GM18909 (cell line): ENCODE results near the gene MTOR.
"Not testable (repeated sequence)": the region's sequence is repeated elsewhere in the genome, so short reads cannot be mapped to it uniquely, and the experiment has no call there.

Experiments
- ATAC-seq: cut with Tn5 transposase; IDR thresholded peaks from one replicate; pipeline ENCODE4 v1.9.1; 2021; ENCODE audit warnings: mild to moderate bottlenecking; ENCODE audit not compliant: unreplicated experiment, poor library complexity

The MTOR gene

DNA sequence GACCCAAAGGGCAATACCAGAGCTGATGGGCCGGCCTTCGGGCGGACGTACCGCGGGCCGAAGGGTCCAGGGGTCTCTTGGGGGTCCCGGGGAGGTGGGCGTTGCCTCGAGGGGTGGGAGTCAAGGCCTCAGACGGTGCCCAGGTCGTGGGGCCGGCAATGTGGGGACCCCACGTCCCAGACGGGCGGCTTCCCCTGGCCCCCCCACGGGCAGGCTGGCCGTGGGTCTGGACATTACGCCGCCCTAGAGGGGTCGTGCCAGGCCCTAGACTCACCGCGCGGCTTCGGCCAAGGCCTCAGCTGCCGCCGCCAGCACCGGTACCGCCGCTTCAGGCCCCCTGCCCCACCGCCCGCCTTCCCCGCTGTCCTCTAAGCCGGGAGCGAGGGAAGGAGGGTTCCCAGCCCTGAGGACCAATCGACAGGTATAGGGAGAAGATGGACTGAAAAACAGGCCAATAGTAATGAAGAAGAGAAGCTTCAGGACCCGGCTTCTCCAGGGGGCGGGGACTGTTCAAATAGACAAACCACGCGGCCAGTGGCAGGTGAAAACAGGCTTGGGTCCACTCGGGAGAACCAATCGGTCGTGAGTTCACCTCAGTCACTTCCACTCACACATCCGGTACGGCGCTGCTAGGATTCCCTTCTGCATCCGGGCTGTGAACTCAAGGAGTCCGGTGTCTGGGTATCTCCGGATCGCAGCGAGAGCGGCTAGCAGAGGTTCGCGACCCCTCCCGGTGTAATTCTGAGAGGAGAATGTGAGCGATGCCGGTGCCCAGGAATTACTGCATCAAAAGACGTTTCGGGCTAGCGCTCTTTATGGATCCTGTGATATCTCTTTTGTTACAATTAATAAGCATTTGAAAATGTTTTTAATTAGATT, at the start of gene MTOR:
TSS of gene MTOR (minus strand) at position 381 of the 879 bp plus-strand sequence. CDS start 3,142 bp downstream, outside the sequence.
- peak; percentile 98 for ATAC-seq

DNA sequence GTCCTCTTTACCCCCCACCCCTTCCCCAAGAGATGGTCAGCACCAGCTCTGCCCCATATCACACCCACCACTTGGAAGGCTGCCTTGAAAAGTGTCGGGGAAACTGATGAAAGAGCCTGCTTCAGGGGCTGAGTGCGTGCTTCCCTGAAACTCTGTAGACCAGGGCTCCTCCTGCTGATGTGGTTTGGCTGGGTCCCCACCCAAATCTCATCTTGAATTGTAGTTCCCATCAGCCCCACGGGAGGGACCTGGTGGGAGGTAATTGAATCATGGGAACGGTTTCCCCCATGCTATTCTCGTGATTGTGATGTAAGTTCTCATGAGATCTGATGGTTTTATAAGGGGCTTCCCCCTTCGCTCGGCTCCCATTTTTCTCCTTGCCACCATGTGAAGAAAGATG, 47.0 kb upstream of the MTOR start:
- ATAC-seq: no peak

DNA sequence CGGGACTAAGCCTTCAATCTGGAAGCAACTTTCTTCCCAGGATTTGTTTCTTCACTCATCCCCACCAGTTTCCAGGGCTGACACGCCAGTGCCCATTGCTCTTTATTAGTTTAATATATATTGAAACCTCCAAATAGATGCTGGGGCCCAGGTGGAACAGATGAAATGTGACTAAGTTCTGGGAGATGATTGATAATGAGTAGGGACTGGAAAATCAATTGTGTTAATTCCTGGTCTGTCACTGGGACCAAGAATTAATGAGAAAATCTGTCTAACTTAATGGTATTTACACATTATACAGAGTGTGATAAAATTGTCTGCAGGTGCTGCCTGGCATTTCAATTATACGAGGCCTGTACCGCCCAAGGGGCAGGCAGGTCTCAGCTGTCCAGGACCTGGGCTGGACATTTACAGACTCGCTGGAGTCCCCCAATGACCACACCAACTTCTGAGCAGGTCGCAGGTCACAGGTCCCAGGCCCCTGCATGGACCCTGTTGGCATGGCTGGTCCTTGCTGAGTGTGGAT, 46.4 kb upstream of the MTOR start:
- ATAC-seq: no peak

DNA sequence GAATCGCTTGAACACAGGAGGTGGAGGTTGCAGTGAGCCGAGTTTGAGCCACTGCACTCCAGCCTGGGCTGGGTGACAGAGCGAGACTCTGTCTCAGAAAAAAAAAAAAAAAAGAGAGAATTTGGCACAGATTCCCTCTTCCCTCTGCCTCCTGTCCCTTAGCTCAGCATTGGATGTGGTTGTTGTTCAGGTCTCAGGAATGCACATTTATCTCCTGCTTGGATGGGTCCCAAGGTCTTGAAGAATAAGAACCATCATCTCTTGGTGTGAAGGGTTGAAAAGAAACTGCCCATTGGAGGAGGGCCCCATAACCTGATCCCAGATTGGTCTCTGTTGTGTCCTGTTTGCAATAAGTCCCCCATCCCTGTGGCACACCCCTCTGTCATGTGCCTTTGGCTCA, 45.5 kb upstream of the MTOR start:
- ATAC-seq: no peak

DNA sequence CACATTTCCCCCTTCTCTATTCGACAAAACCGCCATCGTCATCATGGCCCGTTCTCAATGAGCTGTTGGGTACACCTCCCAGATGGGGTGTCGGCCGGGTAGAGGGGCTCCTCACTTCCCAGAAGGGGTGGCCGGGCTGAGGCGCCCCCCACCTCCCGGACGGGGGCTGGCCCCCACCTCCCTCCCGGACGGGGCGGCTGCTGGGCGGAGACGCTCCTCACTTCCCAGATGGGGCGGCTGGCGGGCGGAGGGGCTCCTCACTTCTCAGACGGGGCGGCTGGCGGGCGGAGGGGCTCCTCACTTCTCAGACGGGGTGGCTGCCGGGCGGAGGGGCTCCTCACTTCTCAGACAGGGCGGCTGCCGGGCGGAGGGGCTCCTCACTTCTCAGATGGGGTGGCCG, 43.2 kb upstream of the MTOR start:
- ATAC-seq: not testable (repeated sequence)

DNA sequence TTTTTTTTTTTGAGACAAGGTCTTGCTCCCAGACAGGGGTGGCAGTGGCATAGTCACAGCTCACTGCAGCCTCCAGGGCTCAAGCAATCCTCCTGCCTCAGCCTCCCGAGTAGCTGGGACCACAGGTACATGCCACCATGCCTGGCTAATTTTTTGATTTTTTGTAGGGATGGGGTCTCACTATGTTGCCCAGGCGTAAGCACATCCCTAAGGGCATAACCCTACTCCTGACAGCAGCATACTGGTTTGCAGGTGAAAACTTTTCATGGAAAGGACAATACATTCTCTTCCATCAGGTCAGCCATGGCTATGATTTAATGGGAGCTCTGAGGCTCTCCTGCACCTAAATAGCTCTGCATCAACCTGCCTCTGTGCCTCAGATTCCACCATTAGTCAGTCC, 40.0 kb upstream of the MTOR start:
- no peak for ATAC-seq

DNA sequence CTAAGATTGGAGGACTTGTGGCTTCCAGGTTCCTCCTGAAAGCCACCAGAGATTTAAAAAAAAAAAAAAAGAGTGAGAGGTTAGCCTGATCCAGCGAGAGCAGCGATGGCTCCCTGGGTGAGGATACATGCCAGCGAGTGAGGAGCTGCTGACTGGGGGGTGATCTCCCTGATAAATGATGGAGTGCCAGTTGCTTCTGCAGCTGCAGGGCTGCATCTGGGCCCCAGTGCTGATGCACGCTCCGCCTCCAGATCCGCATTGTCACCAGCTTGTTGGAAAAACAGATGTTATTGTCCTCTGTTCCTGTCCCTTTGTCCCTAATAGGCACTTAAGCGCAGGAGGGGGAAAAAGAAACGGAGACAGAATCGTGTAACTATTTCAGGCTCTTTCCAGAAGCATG, 39.2 kb upstream of the MTOR start:
- no peak for ATAC-seq

DNA sequence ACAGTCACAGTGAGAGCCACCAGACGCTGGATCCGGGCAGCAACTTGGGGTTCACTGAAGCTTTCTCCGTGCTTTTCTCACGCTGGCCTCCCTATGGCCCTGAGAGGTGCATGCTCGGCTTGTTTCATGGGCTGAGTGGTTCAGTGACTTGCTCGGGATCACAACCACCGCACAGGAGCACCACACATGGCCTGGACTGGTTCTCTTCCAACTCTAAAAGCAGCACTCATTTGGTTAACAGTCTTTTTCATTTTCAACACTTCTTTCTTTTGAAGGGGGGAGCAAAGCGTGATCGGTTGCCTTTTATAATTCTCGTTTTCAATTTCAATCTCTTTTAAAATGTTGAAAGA, 36.8 kb upstream of the MTOR start:
- ATAC-seq: no peak

DNA sequence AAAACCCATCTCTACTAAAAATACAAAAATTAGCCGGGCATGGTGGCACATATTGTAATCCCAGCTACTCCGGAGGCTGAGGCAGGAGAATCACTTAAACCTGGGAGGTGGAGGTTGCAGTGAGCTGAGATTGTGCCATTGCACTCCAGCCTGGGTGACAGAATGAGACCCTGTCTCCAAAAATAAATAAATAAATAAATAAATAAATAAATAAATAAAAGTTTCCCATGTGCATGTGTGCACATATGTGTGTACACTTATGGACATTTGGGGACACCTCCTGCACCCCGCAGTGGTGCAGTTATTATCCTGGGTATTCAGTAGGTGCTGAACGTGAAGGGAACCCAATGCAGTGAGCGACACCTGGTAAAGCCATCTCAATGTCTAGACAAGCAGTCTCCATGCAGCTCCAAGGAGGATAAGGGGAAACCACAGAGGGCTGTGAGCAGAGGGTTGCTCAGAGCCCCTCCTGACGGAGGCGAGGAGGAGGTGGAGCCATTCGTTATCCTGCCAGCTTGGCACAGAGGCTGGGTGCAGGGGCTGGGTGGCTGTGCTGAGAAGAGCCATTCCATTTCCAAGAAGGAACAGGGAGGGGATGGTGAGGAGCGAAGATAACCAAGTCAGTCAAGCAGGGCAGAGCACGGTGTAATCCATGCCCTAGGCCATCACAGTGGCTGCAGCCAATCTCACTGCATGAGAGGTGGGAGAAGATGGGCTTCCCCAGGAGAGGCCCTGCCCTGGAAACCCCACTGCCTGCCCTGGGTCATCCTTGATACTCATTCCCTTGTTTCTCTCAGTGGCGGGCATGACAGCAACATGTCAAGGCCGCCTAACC, 36.3 kb upstream of the MTOR start:
- no peak for ATAC-seq

DNA sequence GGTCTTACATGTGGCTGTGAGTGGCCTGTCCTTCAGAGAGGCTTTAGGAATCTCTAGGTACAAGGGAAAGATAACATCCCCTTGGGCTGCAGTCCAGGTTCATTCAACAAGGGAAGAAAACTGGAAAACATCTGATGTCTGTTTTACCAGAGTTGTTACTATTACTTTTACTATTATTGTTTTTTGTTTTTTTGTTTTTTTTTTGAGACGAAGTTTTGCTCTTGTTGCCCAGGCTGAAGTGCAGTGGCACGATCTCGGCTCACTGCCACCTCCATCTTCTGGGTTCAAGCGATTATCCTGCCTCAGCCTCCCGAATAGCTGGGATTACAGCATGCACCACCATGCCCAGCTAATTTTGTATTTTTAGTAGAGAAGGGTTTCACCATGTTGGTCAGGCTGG, 35.4 kb upstream of the MTOR start:
- ATAC-seq: not testable (repeated sequence)

DNA sequence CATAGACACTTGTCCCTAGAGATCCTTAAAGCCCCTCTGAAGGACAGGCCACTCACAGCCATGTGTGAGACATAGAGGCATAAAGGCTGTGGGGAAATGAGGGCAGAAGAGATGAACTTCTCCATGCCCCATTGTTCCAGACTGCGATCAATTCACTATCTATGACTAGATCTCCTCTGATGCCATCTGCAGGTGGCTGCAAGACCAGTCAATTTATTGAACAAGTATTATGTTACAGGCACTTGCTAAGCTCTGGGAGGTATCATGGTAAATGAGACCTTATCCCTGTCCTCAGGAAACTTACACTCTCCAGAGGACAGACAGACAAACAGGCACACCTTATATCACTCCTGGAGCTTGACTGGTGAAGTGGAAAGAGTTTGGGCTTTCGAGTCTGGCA, 33.6 kb upstream of the MTOR start:
- ATAC-seq: no peak

DNA sequence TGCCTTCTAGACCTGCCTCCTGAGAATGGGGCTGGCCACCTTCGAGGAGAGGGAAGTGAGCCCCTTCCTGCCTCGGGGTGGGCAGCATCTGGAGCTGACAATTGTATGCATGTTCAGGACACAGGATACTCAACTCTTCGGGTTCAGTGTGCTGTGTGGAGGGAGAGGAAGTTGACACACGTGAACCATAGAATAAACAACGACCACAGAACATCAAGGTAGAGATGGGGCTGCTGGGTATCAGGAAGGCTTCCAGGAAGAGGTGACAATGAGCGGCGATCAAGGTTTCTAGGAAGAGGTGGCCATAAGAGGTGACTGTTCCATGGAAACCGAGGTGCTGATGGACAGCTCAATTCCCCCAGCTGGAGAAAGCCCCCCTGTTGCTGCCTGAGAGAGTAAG, 32.6 kb upstream of the MTOR start:
- no peak for ATAC-seq

DNA sequence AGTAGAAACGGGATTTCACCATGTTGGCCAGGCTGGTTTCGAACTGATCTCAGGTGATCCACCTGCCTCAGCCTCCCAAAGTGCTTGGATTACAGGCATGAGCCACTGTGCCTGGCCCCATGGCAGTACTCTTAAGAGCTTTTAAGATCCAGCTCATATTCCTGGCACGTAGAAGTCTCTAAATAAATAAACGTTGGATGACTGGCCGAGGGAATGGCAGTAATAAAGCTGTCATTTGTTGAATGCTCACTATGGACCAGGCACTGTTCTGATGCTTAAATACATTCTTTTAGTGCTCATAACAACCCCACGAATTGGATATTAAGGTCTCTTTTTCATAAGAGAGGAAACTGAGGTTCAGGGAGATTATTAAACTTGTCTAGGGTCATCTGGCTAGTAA, 31.5 kb upstream of the MTOR start:
- ATAC-seq: no peak

DNA sequence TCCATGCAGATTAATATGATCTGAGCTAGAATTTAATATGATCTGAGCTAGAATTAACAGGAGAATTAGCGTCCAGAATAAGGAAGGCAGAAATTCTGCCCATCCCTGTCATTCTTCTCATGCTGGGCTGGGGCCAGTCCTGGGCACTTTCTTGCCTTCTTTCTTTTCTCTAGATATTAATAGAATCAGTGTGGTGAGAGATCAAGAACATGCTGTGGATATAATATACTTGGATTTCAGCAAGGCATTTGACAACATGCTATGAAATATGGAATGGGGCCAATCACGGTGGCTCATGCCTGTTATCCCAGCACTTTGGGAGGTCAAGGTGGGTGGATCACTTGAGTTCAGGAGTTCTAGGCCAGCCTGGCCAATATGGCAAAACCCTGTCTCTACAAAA, 28.7 kb upstream of the MTOR start:
- no peak for ATAC-seq

DNA sequence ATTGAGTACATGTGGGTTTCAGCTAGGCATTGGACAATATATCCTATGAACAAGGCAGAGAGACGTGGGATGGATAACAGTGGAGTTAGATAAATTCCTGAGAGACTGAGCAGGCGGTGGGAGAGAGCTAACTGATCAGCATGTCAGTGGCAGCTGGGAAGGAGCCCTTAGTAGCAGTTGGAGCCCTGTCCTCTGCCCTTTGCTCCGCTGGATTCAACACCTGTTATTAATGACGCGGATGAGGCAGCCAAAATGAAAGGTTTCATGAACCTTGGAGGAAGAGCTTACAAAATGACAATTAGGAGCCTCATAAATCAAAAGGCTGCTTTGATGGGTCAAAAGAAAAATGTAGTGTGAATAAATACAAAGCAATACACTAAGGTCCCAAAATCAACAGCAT, 26.7 kb upstream of the MTOR start:
- ATAC-seq: no peak

DNA sequence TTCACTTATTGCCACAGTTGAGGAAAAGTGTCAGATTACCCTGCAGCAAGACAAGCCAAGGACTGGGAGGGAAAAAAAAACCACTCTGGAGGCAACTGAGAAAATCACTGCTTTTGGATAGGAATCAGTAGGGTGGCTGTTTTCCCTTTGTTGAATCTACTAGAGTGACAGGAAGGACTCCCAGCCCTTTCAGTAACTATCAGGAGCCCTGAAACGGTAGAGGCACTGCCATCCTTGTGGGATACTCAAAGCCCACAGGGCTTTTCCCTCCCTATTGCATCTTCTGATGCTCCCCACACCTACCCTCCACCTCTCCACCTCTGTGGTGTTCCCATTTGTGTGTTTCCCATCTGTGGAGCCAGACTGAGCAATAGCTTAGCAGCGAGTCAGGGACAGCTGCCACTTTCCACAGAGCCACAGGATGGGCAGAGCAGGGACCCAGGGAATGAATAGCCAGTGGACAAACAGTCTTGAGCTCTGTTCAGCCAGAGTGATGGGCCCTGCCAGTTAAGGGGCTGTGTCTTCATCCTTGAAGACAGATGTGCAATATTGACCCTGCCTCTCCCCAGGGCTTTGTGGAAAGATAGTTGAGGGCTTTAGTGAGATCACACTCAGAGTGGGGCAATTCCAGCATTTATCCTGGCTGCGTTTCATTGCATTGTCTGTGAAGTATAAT, 24.5 kb upstream of the MTOR start:
- no peak for ATAC-seq

DNA sequence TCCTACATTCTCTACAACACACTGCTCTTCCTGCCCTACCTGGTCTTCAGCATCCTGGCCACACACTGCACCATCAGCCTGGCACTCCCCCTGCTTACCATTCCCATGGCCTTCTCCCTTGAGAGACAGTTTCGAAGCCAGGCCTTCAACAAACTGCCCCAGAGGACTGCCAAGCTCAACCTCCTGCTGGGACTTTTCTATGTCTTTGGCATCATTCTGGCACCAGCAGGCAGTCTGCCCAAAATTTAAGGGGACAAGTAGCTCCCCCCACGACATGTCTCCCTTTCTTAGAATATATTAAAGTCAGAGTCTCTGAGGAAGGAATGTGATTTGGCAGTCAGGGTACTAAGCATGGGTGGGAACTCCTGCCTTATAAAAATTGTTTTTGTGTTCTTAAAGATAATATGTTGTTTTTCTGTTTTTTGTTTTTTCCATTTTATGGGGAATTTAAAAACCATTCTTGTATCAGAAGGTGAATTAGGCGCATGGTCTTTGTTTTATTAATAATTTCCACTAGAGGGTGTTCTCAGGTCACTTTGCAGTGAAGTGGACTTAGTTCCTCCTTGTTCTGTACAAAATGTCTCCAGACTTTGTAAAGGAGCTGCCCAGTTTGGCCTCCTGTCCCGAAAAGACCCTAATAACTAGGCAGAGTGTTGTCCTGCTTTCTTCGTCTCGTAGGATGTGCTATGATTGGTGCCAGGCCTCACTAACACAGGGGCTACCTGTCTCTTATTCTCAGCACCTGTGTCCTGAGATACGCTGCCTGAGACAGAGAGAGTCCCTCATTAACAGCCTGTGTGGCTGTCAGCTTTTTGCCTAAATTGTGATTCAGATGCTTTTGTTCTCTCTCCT, 23.8 kb upstream of the MTOR start:
- ATAC-seq: no peak

DNA sequence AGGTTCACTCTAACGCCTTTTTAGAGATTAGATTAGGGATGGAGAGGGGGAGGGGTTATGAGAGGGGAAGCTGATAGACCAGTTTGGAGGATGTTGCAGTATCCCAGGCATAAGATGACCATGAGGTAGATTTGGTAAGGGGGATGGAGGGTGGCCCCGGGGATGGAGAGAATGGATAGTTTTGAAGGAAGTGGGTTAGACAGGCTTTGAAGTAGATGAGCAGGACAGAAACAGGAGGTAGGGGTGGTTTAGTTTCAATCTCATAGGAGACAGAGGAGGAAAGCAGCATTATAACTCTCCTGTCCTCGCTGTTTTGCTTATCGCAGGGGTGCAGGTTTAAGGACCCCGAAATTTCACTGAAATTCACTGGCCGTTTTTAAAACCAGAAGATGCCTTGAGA, 22.4 kb upstream of the MTOR start:
- no peak for ATAC-seq

DNA sequence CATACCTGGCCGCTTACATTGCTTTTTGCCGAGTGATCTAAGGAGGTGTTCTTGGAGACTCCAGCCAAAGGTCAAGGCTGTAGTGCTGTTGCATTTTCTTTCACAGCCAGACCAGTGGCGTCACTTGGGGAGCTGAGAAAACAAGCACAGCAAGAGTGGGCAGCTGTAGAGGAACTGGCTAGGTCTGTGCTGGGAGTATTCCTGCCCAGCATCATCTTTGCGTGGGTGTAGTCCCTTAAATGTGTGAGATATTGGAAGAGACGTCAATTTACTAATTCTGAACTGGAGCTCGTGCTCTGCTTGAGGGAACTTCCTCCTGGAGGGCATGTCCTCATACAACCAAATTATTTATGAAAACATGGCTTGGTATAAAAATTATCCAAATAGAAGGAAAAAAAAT, 20.8 kb upstream of the MTOR start:
- ATAC-seq: no peak
